ENCODE measurements around the gene SHROOM2.
A peak's percentile ranks its signal among the peaks of the same experiment; 100 is the strongest.

- TF ChIP-seq CTCF (IDR thresholded peaks at IDR 0.05 in 8 of 11, conservative IDR thresholded peaks at IDR 0.05 in 3 of 11) (peak; percentile 76 to 98 (median 90)), POLR2AphosphoS5 (IDR thresholded peaks at IDR 0.05) (peak; percentile 62 to 82 (median 76))
Measured at GRCh38 chrX:9995855-9996339, 209.7 kb downstream of the SHROOM2 start.
